ENCODE measurements around the gene GIMAP6. TPM values are rescaled to one million over a fixed set of nuclear protein-coding genes. Genes with fewer than 3 reads are reported as not detected.

Gene GIMAP6
- total RNA-seq, 1 experiment from 2014 or later: not detected

GRCh38 chr7:150642926-150643325, 10.7 kb upstream of the GIMAP6 start:
- no peaks in the 10 kb centered on the region for H3K79me2 ChIP-seq (ENCODE audit: low read depth)
- no peaks in the 10 kb centered on the region for H3F3A ChIP-seq (ENCODE audit: insufficient read depth, low read depth)
- BruUV-seq (replicated peaks): no TSS peak
- DNase-seq: no peak
- no peaks in the 10 kb centered on the region for H3K9me2 ChIP-seq (ENCODE audit: insufficient read depth)
- H2AFZ ChIP-seq: no peak overlapping the region
- no peaks in the 10 kb centered on the region; the same call in 1 of the 2 replicates for H3K9me3 ChIP-seq (ENCODE audit: insufficient read depth, low read depth)
- H3K4me2 ChIP-seq: no peak overlapping the region
- CTCF ChIA-PET: no interaction called here
- no peaks in the 10 kb centered on the region for H3K36me3 ChIP-seq (ENCODE audit: low read depth)
- POLR2A ChIA-PET (ENCODE audit: unreplicated experiment): no interaction called here
- intact Hi-C loops (cut with micrococcal nuclease; ENCODE audit: unreplicated experiment): no loop called here
- no peaks in the 10 kb centered on the region for H3K4me1 ChIP-seq (replicated peaks; ENCODE audit: insufficient read depth)
- no peak overlapping the region for H3K27ac ChIP-seq
- no peaks in the 10 kb centered on the region for H4K20me1 ChIP-seq (ENCODE audit: insufficient read depth)
- H3K27me3 ChIP-seq (ENCODE audit: insufficient read depth, low read depth): peaks cover 10% of the 10 kb centered on the region; the same call in 1 of the 2 replicates
- no peak for TF ChIP-seq CTCF (conservative IDR thresholded peaks at IDR 0.05)
- TF ChIP-seq EZH2 (IDR thresholded peaks at IDR 0.05; ENCODE audit: low read depth): no peak
- H3K4me3 ChIP-seq: no peak overlapping the region

- H3K79me2 ChIP-seq (ENCODE audit: low read depth): no peaks in the 10 kb centered on the region
- H3F3A ChIP-seq (ENCODE audit: insufficient read depth, low read depth): no peaks in the 10 kb centered on the region
- no peaks in the 10 kb centered on the region for H3K9me2 ChIP-seq (ENCODE audit: insufficient read depth)
- ChIA-PET CTCF (no interaction called here), POLR2A (ENCODE audit: unreplicated experiment) (no interaction called here)
- H3K36me3 ChIP-seq (ENCODE audit: low read depth): no peaks in the 10 kb centered on the region
- H4K20me1 ChIP-seq (ENCODE audit: insufficient read depth): no peaks in the 10 kb centered on the region
- no peak overlapping the region for H2AFZ ChIP-seq
- DNase-seq: no peak
- H3K4me3 ChIP-seq: no peak overlapping the region
- no TSS peak for BruUV-seq (replicated peaks)
- no peaks in the 10 kb centered on the region for H3K4me1 ChIP-seq (replicated peaks; ENCODE audit: insufficient read depth)
- H3K9me3 ChIP-seq (ENCODE audit: insufficient read depth, low read depth): no peaks in the 10 kb centered on the region; the same call in 1 of the 2 replicates
- intact Hi-C loops (cut with micrococcal nuclease; ENCODE audit: unreplicated experiment): no loop called here
- TF ChIP-seq EZH2 (IDR thresholded peaks at IDR 0.05; ENCODE audit: low read depth) (no peak), CTCF (conservative IDR thresholded peaks at IDR 0.05) (no peak)
- H3K27me3 ChIP-seq (ENCODE audit: insufficient read depth, low read depth): peaks cover 18% of the 10 kb centered on the region; the same call in 1 of the 2 replicates
- H3K27ac ChIP-seq: no peak overlapping the region
- H3K4me2 ChIP-seq: no peak overlapping the region
Measured at GRCh38 chr7:150641854-150642253, 9.7 kb upstream of the GIMAP6 start.

- ChIA-PET CTCF (no interaction called here), POLR2A (ENCODE audit: unreplicated experiment) (no interaction called here)
- intact Hi-C loops (cut with micrococcal nuclease; ENCODE audit: unreplicated experiment): no loop called here
- Histone ChIP-seq H3K9me2 (ENCODE audit: insufficient read depth) (no peaks in the 10 kb centered on the region), H4K20me1 (ENCODE audit: insufficient read depth) (no peaks in the 10 kb centered on the region), H3K4me3 (no peak overlapping the region), H2AFZ (no peak overlapping the region), H3K36me3 (ENCODE audit: low read depth) (no peaks in the 10 kb centered on the region), H3F3A (ENCODE audit: insufficient read depth, low read depth) (no peaks in the 10 kb centered on the region), H3K9me3 (ENCODE audit: insufficient read depth, low read depth) (no peaks in the 10 kb centered on the region), H3K27ac (no peak overlapping the region), H3K4me2 (no peak overlapping the region), H3K79me2 (ENCODE audit: low read depth) (no peaks in the 10 kb centered on the region), H3K27me3 (ENCODE audit: insufficient read depth, low read depth) (0 out of 2 replicates have a peak, but pooled peaks cover 18% of the 10 kb centered on the region), H3K4me1 (replicated peaks; ENCODE audit: insufficient read depth) (no peaks in the 10 kb centered on the region)
- no peak for DNase-seq
- no TSS peak for BruUV-seq (replicated peaks)
- TF ChIP-seq CTCF (conservative IDR thresholded peaks at IDR 0.05) (no peak), EZH2 (IDR thresholded peaks at IDR 0.05; ENCODE audit: low read depth) (no peak)
Measured at GRCh38 chr7:150633926-150634325, 1.7 kb upstream of the GIMAP6 start.
